ENCODE data around the gene SMPDL3A.
"Not testable (repeated sequence)": the region's sequence is repeated elsewhere in the genome, so short reads cannot be mapped to it uniquely, and the experiment has no call there.

The SMPDL3A gene

DNA sequence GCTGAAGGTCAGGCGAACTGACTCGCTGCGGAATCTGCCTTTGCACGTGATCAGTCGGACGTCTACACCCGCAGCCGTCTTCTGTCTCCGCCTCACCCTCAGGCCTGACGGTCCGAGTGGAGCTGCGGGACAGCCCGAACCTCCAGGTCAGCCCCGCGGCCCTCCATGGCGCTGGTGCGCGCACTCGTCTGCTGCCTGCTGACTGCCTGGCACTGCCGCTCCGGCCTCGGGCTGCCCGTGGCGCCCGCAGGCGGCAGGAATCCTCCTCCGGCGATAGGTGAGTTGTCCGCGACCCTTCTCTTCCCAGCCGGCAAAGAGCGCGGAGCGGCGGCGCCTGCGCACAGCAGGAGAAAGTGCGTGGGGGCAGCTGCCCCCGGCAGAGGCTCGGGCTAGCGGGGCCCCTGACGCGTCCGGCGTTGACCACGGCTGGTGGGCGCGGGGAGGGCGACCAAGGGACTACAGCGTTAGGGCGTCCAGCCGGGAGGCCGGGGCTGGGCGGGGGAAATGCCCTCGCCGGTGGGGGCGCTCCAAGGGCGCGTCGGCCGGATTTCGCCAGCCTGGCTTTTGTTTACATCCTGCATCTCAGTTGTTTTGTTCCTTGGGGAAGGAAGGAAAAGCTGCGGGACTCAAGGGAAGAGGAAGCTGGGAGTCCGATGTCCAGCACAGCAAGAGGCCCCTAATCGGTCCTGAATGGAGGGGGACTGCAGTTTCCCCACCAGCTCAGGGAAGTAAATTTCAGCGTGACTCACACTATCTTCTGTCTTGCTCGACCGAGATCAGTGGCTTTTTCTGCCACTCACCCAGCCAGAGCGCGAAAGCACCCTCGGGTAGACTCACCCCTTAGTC is at the start of gene SMPDL3A:
SMPDL3A (plus strand) TSS at position 77 of the 846 bp plus-strand sequence; CDS start at position 166, 89 bp downstream.
- peak; percentile 35 for DNase-seq

GRCh38 chr6:122740091-122740490 is 49.0 kb upstream of the SMPDL3A start:
- no peak for DNase-seq

DNA sequence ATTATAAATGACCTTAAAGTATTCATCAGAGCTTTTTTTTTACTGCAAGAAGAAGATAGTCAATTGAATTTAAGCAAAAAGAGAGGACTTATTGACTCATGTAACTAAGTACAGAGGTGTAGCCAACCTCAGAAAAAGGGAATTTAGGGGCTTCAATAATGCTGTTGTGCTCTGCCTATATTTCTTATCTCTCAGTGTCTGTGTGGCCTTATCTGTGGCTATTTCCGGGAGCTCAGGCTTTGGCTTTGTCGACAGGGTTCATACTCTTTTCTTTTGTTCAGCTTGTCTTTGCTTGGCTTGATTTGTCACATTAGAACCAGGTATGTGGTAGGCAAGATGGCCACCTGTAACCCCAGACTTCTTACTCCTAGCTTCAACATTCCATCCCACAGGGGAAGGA is 48.1 kb upstream of the SMPDL3A start:
- DNase-seq = no peak

- DNase-seq = not testable (repeated sequence)
Observed at GRCh38 chr6:122744247-122744646, 44.8 kb upstream of the SMPDL3A start.

DNA sequence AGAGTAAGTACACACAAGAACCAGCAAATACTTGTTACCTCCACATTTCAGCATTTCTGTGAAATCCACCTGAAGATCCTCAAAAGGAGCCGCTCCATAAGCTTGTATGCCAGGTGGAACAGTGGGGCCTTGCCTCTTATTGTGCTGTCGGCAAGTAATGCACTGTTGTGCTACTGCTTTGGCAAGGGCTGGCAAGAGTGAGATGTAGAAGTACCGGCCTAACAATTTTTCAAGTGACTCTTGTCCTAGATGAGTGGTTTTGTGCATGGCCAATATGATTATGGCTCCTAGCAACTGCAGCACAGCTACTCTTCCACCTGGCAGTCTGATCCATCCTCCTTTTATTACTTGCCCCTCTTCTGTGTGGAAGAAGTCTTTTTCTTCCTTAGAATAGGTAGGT is 44.2 kb upstream of the SMPDL3A start:
- DNase-seq = not testable (repeated sequence)

GRCh38 chr6:122746688-122747087 is 42.4 kb upstream of the SMPDL3A start:
- DNase-seq = no peak

- no peak for DNase-seq
Observed at GRCh38 chr6:122747573-122747972, 41.5 kb upstream of the SMPDL3A start.

GRCh38 chr6:122748945-122749344 is 40.1 kb upstream of the SMPDL3A start:
- DNase-seq = not testable (repeated sequence)

GRCh38 chr6:122749451-122750050 is 39.5 kb upstream of the SMPDL3A start:
- DNase-seq = no peak

GRCh38 chr6:122751326-122751725 is 37.7 kb upstream of the SMPDL3A start:
- no peak for DNase-seq

- DNase-seq = no peak
Observed at GRCh38 chr6:122752459-122752858, 36.6 kb upstream of the SMPDL3A start.

- DNase-seq = no peak
Observed at GRCh38 chr6:122753000-122753687, 35.9 kb upstream of the SMPDL3A start.

GRCh38 chr6:122753688-122754056 is 35.4 kb upstream of the SMPDL3A start:
- no peak for DNase-seq

DNA sequence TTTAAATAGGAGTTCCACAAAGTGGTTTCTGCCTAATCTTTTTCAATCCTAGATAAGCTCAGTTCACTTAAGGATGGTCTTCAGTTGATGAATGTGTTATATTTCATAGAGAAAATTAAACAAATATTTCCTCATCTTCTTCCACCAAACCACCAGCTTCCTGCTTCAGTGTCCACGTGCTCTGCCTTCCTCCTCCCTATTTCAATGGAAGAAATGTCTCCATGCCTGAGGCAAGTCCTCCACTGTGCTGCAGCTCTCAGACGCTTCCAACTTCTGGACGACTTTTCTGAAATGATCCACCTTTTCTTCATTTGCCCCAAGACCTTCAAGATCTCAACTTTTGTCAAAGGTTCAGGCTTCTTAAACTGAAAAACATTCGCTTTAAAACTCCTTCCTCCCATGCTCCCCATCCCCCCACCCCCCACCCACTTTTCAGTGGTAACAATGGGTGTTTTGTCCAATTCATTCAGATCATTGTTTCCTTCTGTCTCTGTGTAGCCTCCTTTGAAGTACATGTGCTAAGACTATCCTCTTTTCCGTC is 34.8 kb upstream of the SMPDL3A start:
- no peak for DNase-seq

DNA sequence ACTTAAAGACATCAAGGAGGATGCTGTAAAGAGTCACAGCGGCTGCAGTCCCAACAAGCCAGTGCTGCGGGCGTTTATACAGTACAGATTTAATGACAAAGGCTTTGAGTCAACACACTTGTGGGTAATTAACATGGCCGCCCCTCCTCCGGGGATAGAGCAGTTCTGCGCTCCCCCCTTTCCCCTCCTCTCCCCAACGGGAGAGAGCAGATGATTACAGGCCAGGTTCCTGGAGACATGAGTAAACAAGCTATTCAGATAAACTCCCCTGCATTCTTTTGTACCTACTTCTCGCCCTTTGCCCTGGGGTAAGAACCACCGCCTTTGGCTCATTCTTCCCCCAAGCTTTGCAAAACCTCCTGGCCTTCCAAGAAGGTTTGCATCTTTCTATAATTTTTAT is 33.2 kb upstream of the SMPDL3A start:
- DNase-seq = no peak

DNA sequence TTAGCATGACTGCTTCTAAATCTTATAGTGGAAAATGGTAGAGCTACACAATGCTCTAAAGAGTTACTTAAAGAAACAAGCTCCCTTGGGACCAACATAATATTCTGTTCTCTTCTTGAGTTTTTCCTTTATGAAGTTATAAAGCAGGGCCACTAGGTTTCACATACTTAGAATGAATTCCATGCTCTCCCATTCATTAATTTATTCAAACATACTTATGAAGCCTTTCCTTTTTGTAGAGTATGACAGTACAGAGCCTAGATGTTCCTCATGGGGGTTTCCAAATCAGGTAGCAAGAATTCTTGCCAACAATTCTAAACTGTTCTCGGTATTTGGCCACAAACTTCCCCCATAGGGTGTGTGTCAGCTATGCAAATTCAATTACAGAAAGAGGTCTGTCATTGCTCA is 30.1 kb upstream of the SMPDL3A start:
- DNase-seq = no peak

DNA sequence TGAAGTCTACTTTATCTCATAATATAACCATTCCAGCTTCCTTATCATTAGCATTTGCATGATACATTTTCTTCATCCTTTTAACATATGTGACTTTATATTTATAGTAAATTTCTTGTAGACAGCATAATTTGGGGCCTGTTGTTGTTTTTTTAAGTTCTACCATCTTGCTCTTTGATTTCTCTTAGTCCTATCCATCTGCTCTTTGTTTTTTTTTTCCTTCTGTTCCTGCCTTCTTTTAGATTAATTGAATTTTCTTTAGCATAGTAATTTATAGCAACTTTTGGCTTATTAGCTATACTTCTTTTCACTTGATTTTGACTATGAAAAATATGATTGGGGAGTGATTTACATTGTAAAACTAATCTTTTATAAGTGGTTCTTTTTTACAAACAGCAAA is 28.7 kb upstream of the SMPDL3A start:
- no peak for DNase-seq

- DNase-seq = no peak
Observed at GRCh38 chr6:122766256-122766655, 22.8 kb upstream of the SMPDL3A start.

GRCh38 chr6:122770835-122771601 is 18.0 kb upstream of the SMPDL3A start:
- DNase-seq = no peak

GRCh38 chr6:122772724-122773415 is 16.2 kb upstream of the SMPDL3A start:
- no peak for DNase-seq

- no peak for DNase-seq
Observed at GRCh38 chr6:122775975-122776374, 13.1 kb upstream of the SMPDL3A start.

DNA sequence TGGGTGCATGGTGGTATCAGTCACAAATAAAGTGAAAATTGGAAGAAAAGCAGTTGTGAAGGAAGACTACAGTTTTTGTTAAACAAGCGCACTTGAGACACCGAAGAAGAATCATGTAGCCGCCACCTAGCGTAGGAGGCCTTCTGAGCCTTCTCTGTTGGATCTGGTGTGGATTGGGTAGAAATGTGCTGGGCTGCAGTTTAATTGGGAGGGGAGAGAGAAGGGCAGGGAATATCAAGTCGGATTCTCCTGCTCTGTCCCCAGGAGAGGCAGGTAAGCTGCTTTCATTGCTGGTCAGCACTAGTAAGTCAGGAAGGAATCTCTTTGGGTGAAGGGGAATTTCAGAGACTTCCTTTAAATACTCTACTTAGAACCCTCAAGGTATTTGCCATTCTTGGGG is 10.8 kb upstream of the SMPDL3A start:
- no peak for DNase-seq

Data from activated CD4-positive, alpha-beta T cell treated with anti-CD3 and anti-CD28 coated beads, Interleukin-10, Interleukin-2, amounts not matched to agents 100 ng/mL and 50 ng/mL, durations not matched to agents 16 hours and 8 hours (primary cell).